Renal cortex interstitium (tissue), 11 donors: Measurements from ENCODE around the gene FAM200B. TPM values are rescaled to one million over a fixed set of nuclear protein-coding genes. Genes with fewer than 3 reads are reported as not detected.

Experiments
- DNase-seq, 11 donors: peaks; one replicate each; pipeline ENCODE4 v3.0.0-alpha.2; 2013; ENCODE audit warnings: low read depth in 9 of 11, low spot score in 4 of 11; ENCODE audit errors: extremely low read depth in 1 of 11
- polyA plus RNA-seq, 3 donors: library from polyadenylated mRNA; unstranded; fragments of 120-200 nt; gene quantifications; one replicate each; pipeline ENCODE4 v1.2.1, GENCODE V29; 2013; ENCODE audit not compliant: insufficient read length in 3 of 3

FAM200B gene
- polyA plus RNA-seq, 3 donors = 70.1 to 78.9 (median 72.7) TPM

GRCh38 chr4:15688051-15688450 lies 6.4 kb downstream of the FAM200B start:
- no peak for DNase-seq

- no peak for DNase-seq
Observed at GRCh38 chr4:15689540-15689939, 7.9 kb downstream of the FAM200B start.

- DNase-seq = no peak
Observed at GRCh38 chr4:15690020-15690809, 8.6 kb downstream of the FAM200B start.

GRCh38 chr4:15691346-15692135 lies 9.9 kb downstream of the FAM200B start:
- no peak for DNase-seq

GRCh38 chr4:15692602-15693001 lies 11.0 kb downstream of the FAM200B start:
- DNase-seq = no peak

GRCh38 chr4:15694431-15694830 lies 12.8 kb downstream of the FAM200B start:
- DNase-seq = no peak

- DNase-seq = no peak
Observed at GRCh38 chr4:15695240-15695699, 13.6 kb downstream of the FAM200B start.

- no peak for DNase-seq
Observed at GRCh38 chr4:15695729-15696128, 14.1 kb downstream of the FAM200B start.

- no peak for DNase-seq
Observed at GRCh38 chr4:15696866-15697265, 15.2 kb downstream of the FAM200B start.

- peak in 9 of 11 donors; percentile 24 to 55 (median 46) for DNase-seq
Observed at GRCh38 chr4:15702941-15703403, 21.3 kb downstream of the FAM200B start, which contains the start of gene BST1. Gene BST1 (plus strand): TSS chr4:15703065. CDS start chr4:15703145, 80 bp downstream.

- no peak for DNase-seq
Observed at GRCh38 chr4:15703439-15703838, 21.8 kb downstream of the FAM200B start.

- DNase-seq = no peak
Observed at GRCh38 chr4:15704129-15704528, 22.5 kb downstream of the FAM200B start.

- no peak for DNase-seq
Observed at GRCh38 chr4:15706646-15707362, 25.2 kb downstream of the FAM200B start.

GRCh38 chr4:15707363-15707715 lies 25.7 kb downstream of the FAM200B start:
- DNase-seq = no peak

- DNase-seq = no peak
Observed at GRCh38 chr4:15711762-15712161, 30.1 kb downstream of the FAM200B start.

- no peak for DNase-seq
Observed at GRCh38 chr4:15712214-15712613, 30.6 kb downstream of the FAM200B start.

- no peak for DNase-seq
Observed at GRCh38 chr4:15714141-15714540, 32.5 kb downstream of the FAM200B start.

- peak in 7 of 11 donors; percentile 15 to 50 (median 35) for DNase-seq
Observed at GRCh38 chr4:15714646-15715435, 33.2 kb downstream of the FAM200B start.

GRCh38 chr4:15716115-15716514 lies 34.5 kb downstream of the FAM200B start:
- no peak for DNase-seq
